ENCODE results near the gene LHX4. TPM values are rescaled to one million over a fixed set of nuclear protein-coding genes. Genes with fewer than 3 reads are reported as not detected.

The LHX4 gene
- total RNA-seq, 4 donors from 2014 or later: 0.48 to 1.2 TPM; not detected in 2

DNA sequence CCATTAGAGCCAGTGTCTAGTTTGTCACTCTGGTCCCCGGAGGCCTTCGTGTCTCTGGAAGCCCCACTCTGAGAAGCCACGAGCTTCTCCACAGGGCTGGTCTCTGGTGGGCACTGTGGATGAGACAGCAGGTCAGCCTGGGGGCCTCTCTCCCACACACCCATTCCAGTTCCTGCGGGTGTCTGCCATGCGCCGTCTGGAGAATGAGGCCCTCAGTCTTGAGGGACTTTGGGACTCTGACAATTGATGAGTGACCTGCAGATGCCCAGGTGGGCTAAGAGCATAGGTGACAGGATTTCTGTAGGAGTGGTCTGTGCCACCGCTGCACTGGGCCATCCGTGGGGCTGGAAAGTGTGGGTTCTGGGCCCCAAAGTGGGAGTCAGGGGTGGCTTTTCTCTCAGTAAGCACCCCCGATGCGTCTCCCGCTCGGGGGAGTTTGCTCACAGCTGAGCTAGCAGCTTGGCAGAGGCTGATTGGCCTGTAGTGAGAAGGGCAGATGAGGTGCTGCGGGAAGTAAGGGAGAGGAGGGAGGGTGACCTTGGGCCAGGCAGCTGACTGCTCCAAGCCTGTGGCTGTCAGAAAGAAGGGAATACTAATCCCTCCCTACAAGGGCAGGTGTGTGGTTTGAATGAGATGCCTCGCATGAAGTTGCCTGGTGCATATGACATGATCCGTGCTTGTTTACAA is 26.4 kb downstream of the LHX4 start:
- no peaks in the 10 kb centered on the region for H3K9me3 ChIP-seq
- in situ Hi-C loops (cut with MboI; ENCODE audit: low pct_ligation_motif_present in 1 of 4, low pct_unique_long_range_greater_than_20kb in 1 of 4, low sequenced_read_pairs in 3 of 4): loop anchor here (10.0 to 25.0 kb wide), 2 partner anchors 158 to 231 kb away; no protein-coding TSS in a partner anchor
- WGBS, 2 donors (ENCODE audit: low coverage in 1 of 2): 79 to 100% methylated on average over 1 to 13 of the region's 15 CpGs
- no peak overlapping the region for H3K4me3 ChIP-seq
- H3K27ac ChIP-seq: no peak overlapping the region
- intact Hi-C loops (cut with DNase I; ENCODE audit: low total_unique reads): loop anchor here (10.0 kb wide), 1 partner anchor 218 kb away; no protein-coding TSS in a partner anchor
- H3K36me3 ChIP-seq: no peaks in the 10 kb centered on the region
- TF ChIP-seq EP300 (IDR thresholded peaks at IDR 0.05; ENCODE audit: low read depth) (no peak), POLR2A (IDR thresholded peaks at IDR 0.05) (no peak), POLR2AphosphoS5 (IDR thresholded peaks at IDR 0.05) (no peak)
- TF ChIP-seq, protein P1, sequence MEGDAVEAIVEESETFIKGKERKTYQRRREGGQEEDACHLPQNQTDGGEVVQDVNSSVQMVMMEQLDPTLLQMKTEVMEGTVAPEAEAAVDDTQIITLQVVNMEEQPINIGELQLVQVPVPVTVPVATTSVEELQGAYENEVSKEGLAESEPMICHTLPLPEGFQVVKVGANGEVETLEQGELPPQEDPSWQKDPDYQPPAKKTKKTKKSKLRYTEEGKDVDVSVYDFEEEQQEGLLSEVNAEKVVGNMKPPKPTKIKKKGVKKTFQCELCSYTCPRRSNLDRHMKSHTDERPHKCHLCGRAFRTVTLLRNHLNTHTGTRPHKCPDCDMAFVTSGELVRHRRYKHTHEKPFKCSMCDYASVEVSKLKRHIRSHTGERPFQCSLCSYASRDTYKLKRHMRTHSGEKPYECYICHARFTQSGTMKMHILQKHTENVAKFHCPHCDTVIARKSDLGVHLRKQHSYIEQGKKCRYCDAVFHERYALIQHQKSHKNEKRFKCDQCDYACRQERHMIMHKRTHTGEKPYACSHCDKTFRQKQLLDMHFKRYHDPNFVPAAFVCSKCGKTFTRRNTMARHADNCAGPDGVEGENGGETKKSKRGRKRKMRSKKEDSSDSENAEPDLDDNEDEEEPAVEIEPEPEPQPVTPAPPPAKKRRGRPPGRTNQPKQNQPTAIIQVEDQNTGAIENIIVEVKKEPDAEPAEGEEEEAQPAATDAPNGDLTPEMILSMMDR (IDR thresholded peaks at IDR 0.05): no peak
- no peak for DNase-seq
- H3K4me1 ChIP-seq: no peaks in the 10 kb centered on the region
- H3K27me3 ChIP-seq: peaks cover 54% of the 10 kb centered on the region

DNA sequence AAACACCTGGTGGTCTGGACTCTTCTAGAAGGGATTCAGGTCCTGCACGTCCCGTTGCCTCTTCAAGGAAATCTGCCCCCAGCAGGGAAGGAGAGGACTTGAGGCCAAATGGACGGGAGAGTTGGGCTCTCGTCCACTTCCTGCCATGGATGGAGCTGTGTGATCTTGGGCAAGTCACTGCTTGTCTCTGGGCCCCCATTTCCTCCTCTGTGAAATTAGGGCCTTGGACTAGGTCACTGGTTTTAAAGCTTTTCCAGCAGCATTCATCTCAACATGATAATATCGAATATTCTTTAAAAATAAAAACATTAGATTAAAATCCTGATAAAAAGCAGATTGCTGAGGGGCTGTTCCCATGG is 26.9 kb downstream of the LHX4 start:
- intact Hi-C loops (cut with DNase I; ENCODE audit: low total_unique reads): loop anchor here (10.0 kb wide), 1 partner anchor 218 kb away; no protein-coding TSS in a partner anchor
- H3K27me3 ChIP-seq: peaks cover 54% of the 10 kb centered on the region

DNA sequence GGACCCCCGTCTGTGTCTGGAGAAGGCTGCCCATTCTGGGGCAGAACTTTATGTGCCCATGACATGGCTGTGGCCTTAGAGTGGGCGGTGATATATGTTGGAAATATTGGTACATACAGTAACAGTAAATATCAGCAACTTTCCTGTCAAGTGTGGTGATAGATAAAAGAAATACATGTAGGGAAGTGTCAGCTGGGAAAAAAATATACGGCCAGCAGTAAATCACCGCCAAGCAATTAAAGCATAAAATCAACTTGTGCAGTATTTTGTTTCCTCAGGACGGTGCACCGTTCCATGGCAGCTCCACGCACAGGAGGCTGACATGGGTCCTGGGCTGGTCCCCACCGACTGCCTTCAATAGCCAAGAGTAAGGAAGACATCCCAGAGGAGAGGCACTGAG is 27.4 kb downstream of the LHX4 start:
- H3K27me3 ChIP-seq: peaks cover 54% of the 10 kb centered on the region
- H3K9me3 ChIP-seq: no peaks in the 10 kb centered on the region

More for the DNA sequence above, 26.9 kb downstream of the LHX4 start:
- H3K36me3 ChIP-seq: no peaks in the 10 kb centered on the region
- in situ Hi-C loops (cut with MboI; ENCODE audit: low pct_ligation_motif_present in 1 of 4, low pct_unique_long_range_greater_than_20kb in 1 of 4, low sequenced_read_pairs in 3 of 4): loop anchor here (10.0 to 25.0 kb wide), 2 partner anchors 158 to 230 kb away; no protein-coding TSS in a partner anchor
- H3K4me3 ChIP-seq: no peak overlapping the region
- DNase-seq: no peak
- H3K4me1 ChIP-seq: no peaks in the 10 kb centered on the region
- WGBS, 2 donors (ENCODE audit: low coverage in 1 of 2): 70 to 100% methylated on average over 1 to 5 of the region's 5 CpGs
- no peak overlapping the region for H3K27ac ChIP-seq
- no peaks in the 10 kb centered on the region for H3K9me3 ChIP-seq
- TF ChIP-seq, protein P1 (IDR thresholded peaks at IDR 0.05): no peak
- TF ChIP-seq EP300 (IDR thresholded peaks at IDR 0.05; ENCODE audit: low read depth) (no peak), POLR2A (IDR thresholded peaks at IDR 0.05) (no peak), POLR2AphosphoS5 (IDR thresholded peaks at IDR 0.05) (no peak)

DNA sequence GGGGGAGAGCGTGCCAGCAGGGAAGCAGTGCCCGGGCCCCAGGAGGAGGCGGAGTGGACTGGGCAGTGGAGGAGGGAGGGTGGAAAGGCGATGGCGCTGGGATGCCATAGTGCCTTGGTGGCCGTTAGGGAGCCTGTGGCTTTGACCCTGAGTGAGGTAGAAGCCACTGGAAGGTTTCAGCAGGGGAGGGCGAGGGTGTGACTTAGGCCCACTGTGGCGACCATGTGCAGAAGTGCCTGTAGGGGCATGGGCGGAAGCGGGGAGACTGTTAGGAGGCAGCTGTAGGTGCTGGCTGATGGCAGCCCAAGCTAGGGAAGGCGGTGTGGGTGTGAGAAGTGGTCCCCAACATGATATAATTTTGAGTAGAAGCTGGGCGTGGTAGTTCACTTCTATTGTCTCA is 28.2 kb downstream of the LHX4 start:
- H3K4me1 ChIP-seq: peaks cover 0 to 4% (median 0%) of the 10 kb centered on the region in 4 donors
- H3K9me3 ChIP-seq: no peaks in the 10 kb centered on the region
- TF ChIP-seq EP300 (IDR thresholded peaks at IDR 0.05; ENCODE audit: low read depth) (no peak), POLR2AphosphoS5 (IDR thresholded peaks at IDR 0.05) (no peak), POLR2A (IDR thresholded peaks at IDR 0.05) (no peak)
- TF ChIP-seq, protein P1 (IDR thresholded peaks at IDR 0.05): no peak
- intact Hi-C loops (cut with DNase I; ENCODE audit: low total_unique reads) (loop anchor here (10.0 kb wide), 1 partner anchor 217 kb away; no protein-coding TSS in a partner anchor), in situ Hi-C loops (cut with MboI; ENCODE audit: low pct_ligation_motif_present in 1 of 4, low pct_unique_long_range_greater_than_20kb in 1 of 4, low sequenced_read_pairs in 3 of 4) (loop anchor here (10.0 to 25.0 kb wide), 2 partner anchors 157 to 229 kb away; no protein-coding TSS in a partner anchor)
- 71 to 77% methylated on average over 4 to 12 of the region's 12 CpGs for WGBS, 2 donors (ENCODE audit: low coverage in 1 of 2)
- peaks cover 50% of the 10 kb centered on the region for H3K27me3 ChIP-seq
- H3K27ac ChIP-seq: no peak overlapping the region
- DNase-seq: no peak
- no peaks in the 10 kb centered on the region for H3K36me3 ChIP-seq
- no peak overlapping the region for H3K4me3 ChIP-seq

More for the DNA sequence above, 27.4 kb downstream of the LHX4 start:
- in situ Hi-C loops (cut with MboI; ENCODE audit: low pct_ligation_motif_present in 1 of 4, low pct_unique_long_range_greater_than_20kb in 1 of 4, low sequenced_read_pairs in 3 of 4): loop anchor here (10.0 to 25.0 kb wide), 2 partner anchors 157 to 230 kb away; no protein-coding TSS in a partner anchor
- no peak overlapping the region for H3K27ac ChIP-seq
- H3K4me3 ChIP-seq: no peak overlapping the region
- DNase-seq: no peak
- peaks cover 0 to under 1% (median 0%) of the 10 kb centered on the region in 4 donors for H3K4me1 ChIP-seq
- WGBS, 2 donors (ENCODE audit: low coverage in 1 of 2): 50 to 56% methylated on average over 2 to 8 of the region's 8 CpGs
- no peak for TF ChIP-seq POLR2AphosphoS5 (IDR thresholded peaks at IDR 0.05)
- TF ChIP-seq EP300 (IDR thresholded peaks at IDR 0.05; ENCODE audit: low read depth): no peak
- TF ChIP-seq, protein P1 (IDR thresholded peaks at IDR 0.05): no peak
- no peak for TF ChIP-seq POLR2A (IDR thresholded peaks at IDR 0.05)
- no peaks in the 10 kb centered on the region for H3K36me3 ChIP-seq
- intact Hi-C loops (cut with DNase I; ENCODE audit: low total_unique reads): loop anchor here (10.0 kb wide), 1 partner anchor 217 kb away; no protein-coding TSS in a partner anchor

Measured in transverse colon (tissue), 4 donors.